NB4 (cell line): ENCODE measurements around the gene MED26.

Experiments
- POLR2A ChIP-seq: IDR thresholded peaks from 2 replicates; pipeline ENCODE4 v1.6.1; 2011; ENCODE audit warnings: mild to moderate bottlenecking; ENCODE audit not compliant: insufficient read length; ENCODE audit errors: extremely low read depth
- TF ChIP-seq, protein P1 (sequence below): IDR thresholded peaks from one replicate; pipeline ENCODE4 v1.5.1; 2012; ENCODE audit warnings: low read depth, low read length
- TF ChIP-seq, protein P2 (sequence below): IDR thresholded peaks from 2 replicates; pipeline ENCODE4 v1.6.1; 2011; ENCODE audit warnings: low read depth, low read length

DNA sequence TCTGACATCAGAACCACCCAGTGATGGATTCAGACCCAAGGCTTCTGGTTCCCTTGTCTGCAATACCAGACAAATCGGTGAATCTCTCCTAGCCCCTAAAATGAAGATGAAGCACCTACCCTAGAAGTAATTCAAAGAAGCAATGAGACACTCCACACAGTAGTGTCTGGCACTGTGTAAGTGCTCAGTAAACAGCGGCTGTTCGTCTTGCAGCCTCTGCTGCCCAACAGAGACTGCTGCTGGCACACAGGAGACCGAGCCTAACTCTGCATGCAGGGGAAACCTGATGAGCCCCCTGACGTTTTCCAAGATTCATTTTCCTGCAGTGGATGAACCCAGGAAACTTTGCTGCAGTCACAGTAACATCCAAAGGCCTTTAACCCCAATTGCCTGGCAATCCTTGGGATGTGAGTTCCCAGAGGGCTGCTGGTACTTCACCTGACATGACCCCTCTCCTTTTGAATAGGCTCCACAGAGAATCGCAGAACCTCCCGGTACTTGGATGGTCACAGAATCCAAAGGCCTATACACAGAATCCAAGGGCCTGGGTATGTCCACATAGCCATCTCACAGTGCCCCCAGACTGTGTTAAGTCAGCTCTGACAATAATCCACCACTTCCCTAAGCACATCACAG lies 6.7 kb downstream of the MED26 start:
- TF ChIP-seq, protein P1, sequence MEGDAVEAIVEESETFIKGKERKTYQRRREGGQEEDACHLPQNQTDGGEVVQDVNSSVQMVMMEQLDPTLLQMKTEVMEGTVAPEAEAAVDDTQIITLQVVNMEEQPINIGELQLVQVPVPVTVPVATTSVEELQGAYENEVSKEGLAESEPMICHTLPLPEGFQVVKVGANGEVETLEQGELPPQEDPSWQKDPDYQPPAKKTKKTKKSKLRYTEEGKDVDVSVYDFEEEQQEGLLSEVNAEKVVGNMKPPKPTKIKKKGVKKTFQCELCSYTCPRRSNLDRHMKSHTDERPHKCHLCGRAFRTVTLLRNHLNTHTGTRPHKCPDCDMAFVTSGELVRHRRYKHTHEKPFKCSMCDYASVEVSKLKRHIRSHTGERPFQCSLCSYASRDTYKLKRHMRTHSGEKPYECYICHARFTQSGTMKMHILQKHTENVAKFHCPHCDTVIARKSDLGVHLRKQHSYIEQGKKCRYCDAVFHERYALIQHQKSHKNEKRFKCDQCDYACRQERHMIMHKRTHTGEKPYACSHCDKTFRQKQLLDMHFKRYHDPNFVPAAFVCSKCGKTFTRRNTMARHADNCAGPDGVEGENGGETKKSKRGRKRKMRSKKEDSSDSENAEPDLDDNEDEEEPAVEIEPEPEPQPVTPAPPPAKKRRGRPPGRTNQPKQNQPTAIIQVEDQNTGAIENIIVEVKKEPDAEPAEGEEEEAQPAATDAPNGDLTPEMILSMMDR, result no peak
- no peak for TF ChIP-seq POLR2A
- TF ChIP-seq, protein P2, sequence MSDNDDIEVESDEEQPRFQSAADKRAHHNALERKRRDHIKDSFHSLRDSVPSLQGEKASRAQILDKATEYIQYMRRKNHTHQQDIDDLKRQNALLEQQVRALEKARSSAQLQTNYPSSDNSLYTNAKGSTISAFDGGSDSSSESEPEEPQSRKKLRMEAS, result no peak
